HFFc6 (cell line): ENCODE data around the gene ZNF396. TPM values are rescaled to one million over a fixed set of nuclear protein-coding genes. Genes with fewer than 3 reads are reported as not detected.

Source experiments
- DNase-seq: peaks from one replicate; pipeline ENCODE4 v3.0.0-alpha.2; 2018
- H3K27ac Mint-ChIP-seq: 2 replicates; pipeline ENCODE4 v1.8.0; 2020; ENCODE audit warnings: mild to moderate bottlenecking, mixed read lengths
- H3K27me3 Mint-ChIP-seq: 2 replicates; pipeline ENCODE4 v1.8.0; 2021; ENCODE audit warnings: mild to moderate bottlenecking, moderate library complexity, mixed read lengths; ENCODE audit not compliant: insufficient read depth
- H3K36me3 Mint-ChIP-seq: 2 replicates; pipeline ENCODE4 v1.8.0; 2021; ENCODE audit warnings: low read depth, mixed read lengths
- H3K4me1 Mint-ChIP-seq: 2 replicates; pipeline ENCODE4 v1.8.0; 2020; ENCODE audit warnings: low read depth, mixed read lengths
- H3K4me3 Mint-ChIP-seq: 2 replicates; pipeline ENCODE4 v1.8.0; 2020; ENCODE audit warnings: mild to moderate bottlenecking, moderate library complexity, mixed read lengths
- H3K9me3 Mint-ChIP-seq: 2 replicates; pipeline ENCODE4 v1.8.0; 2020; ENCODE audit warnings: mild to moderate bottlenecking, mixed read lengths
- CTCF ChIP-seq: fragments of 200-600 bp; sonication (generic); IDR thresholded peaks from 2 replicates; pipeline ENCODE4 v1.5.0; 2021; ENCODE audit warnings: antibody characterized with exemption, mild to moderate bottlenecking
- long read RNA-seq: library from polyadenylated mRNA; unstranded; transcript quantifications from one replicate; pipeline ENCODE4 v2.0.0, GENCODE V29; 2019
- total RNA-seq, 6 experiments: library from RNA; stranded (reverse); fragmentation: NEBNext Ultra II Directional; extraction: Animal tissue kit (Norgen Biotek cat#: 25700); gene quantifications; 2 replicates in 1 of 6; 3 replicates in 5 of 6; pipeline ENCODE4 v1.2.3, GENCODE V29; 2021

The ZNF396 gene
- under 1 TPM; 0.26 to 0.66 (median 0.55) TPM for total RNA-seq
- long read RNA-seq, partial matches to known transcripts: 1 of 1 reads
- long read RNA-seq, other reads (novel, unspliced or antisense): 0 of 1 reads

- H3K36me3 Mint-ChIP-seq: no peaks in the 10 kb centered on the region
- DNase-seq: no peak
- peaks cover 23% of the 10 kb centered on the region for H3K4me1 Mint-ChIP-seq
- peaks cover 23% of the 10 kb centered on the region for H3K27me3 Mint-ChIP-seq
- TF ChIP-seq CTCF: no peak
- peak within 1 kb of the TSS; percentile 68 for H3K4me3 Mint-ChIP-seq
- H3K9me3 Mint-ChIP-seq: peaks cover 5% of the 10 kb centered on the region
- no peak within 1 kb of the TSS for H3K27ac Mint-ChIP-seq
Measured at GRCh38 chr18:35376742-35377695, at the start of gene ZNF396. Gene ZNF396, minus strand, starts transcription at chr18:35377337. Its CDS starts 3,045 bp downstream, at chr18:35374292.

GRCh38 chr18:35426786-35427185, 49.6 kb upstream of the ZNF396 start:
- H3K27me3 Mint-ChIP-seq: peaks cover 21% of the 10 kb centered on the region
- TF ChIP-seq CTCF: no peak
- H3K4me1 Mint-ChIP-seq: no peaks in the 10 kb centered on the region
- H3K4me3 Mint-ChIP-seq: no peak overlapping the region
- no peak for DNase-seq
- H3K36me3 Mint-ChIP-seq: no peaks in the 10 kb centered on the region
- H3K27ac Mint-ChIP-seq: no peak overlapping the region
- H3K9me3 Mint-ChIP-seq: no peaks in the 10 kb centered on the region

GRCh38 chr18:35424356-35424755, 47.2 kb upstream of the ZNF396 start:
- Mint-ChIP-seq H3K4me1 (no peaks in the 10 kb centered on the region), H3K4me3 (no peak overlapping the region), H3K9me3 (no peaks in the 10 kb centered on the region), H3K27me3 (peaks cover 21% of the 10 kb centered on the region), H3K27ac (no peak overlapping the region), H3K36me3 (no peaks in the 10 kb centered on the region)
- DNase-seq: no peak
- no peak for TF ChIP-seq CTCF

- Mint-ChIP-seq H3K27me3 (peaks cover 25% of the 10 kb centered on the region), H3K27ac (no peak overlapping the region), H3K36me3 (no peaks in the 10 kb centered on the region), H3K9me3 (peaks cover 4% of the 10 kb centered on the region), H3K4me3 (no peak overlapping the region), H3K4me1 (no peaks in the 10 kb centered on the region)
- no peak for DNase-seq
- TF ChIP-seq CTCF: no peak
Measured at GRCh38 chr18:35422237-35422636, 45.1 kb upstream of the ZNF396 start.

- DNase-seq: no peak
- Mint-ChIP-seq H3K27ac (no peak overlapping the region), H3K27me3 (peaks cover 19% of the 10 kb centered on the region), H3K4me1 (0 out of 2 replicates have a peak, but pooled peaks cover 6% of the 10 kb centered on the region), H3K36me3 (no peaks in the 10 kb centered on the region), H3K4me3 (no peak overlapping the region), H3K9me3 (peaks cover 7% of the 10 kb centered on the region)
- TF ChIP-seq CTCF: no peak
Measured at GRCh38 chr18:35418610-35419009, 41.5 kb upstream of the ZNF396 start.
